Stomach (tissue), 4 donors: ENCODE results near the gene CDH8.

ENCODE experiments used
- EP300 ChIP-seq: sonication (generic); formaldehyde crosslinking; IDR thresholded peaks from one replicate; pipeline ENCODE4 v1.6.1; 2017; ENCODE audit warnings: antibody characterized with exemption
- POLR2A ChIP-seq, 4 donors: fragments of 450-650 bp; IDR thresholded peaks; one replicate each; pipeline ENCODE4 v1.6.1; 2016; ENCODE audit warnings: antibody characterized with exemption in 4 of 4, control low read depth in 2 of 4, mild to moderate bottlenecking in 1 of 4, moderate library complexity in 1 of 4
- POLR2AphosphoS5 ChIP-seq, 3 donors: sonication (generic); formaldehyde crosslinking; IDR thresholded peaks; one replicate each; pipeline ENCODE4 v1.6.1; 2016; ENCODE audit warnings: antibody characterized with exemption in 3 of 3
- TF ChIP-seq, protein P1 (sequence below), 7 experiments: fragments of 450-650 bp in 4 of 7; fragments of 200-600 bp in 3 of 7; sonication (generic) in 3 of 7; IDR thresholded peaks; one replicate each; pipeline ENCODE4 v1.5.1; 2016 to 2019; ENCODE audit warnings: antibody characterized with exemption in 7 of 7, control low read depth in 2 of 7, mild to moderate bottlenecking in 1 of 7

DNA sequence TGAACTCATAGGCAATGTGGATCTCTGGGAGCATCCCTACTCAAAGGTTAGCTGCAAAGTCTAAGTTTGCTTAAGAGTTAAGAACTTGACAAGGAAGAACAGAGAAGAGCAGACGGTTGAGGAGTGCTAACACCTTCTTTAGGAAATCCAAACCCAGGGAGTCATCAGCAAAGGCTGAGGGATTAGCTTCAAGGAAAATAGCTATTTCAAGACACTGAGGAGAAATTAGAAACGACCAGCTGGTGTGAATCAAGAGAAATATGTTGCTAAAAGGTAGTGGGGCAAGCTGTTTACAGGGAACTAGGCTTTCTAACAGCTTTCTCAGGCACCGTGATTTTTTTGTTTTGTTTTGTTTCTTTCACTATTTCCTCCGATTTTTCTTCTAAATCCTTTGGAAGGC, 90.7 kb downstream of the CDH8 start:
- TF ChIP-seq, protein P1, sequence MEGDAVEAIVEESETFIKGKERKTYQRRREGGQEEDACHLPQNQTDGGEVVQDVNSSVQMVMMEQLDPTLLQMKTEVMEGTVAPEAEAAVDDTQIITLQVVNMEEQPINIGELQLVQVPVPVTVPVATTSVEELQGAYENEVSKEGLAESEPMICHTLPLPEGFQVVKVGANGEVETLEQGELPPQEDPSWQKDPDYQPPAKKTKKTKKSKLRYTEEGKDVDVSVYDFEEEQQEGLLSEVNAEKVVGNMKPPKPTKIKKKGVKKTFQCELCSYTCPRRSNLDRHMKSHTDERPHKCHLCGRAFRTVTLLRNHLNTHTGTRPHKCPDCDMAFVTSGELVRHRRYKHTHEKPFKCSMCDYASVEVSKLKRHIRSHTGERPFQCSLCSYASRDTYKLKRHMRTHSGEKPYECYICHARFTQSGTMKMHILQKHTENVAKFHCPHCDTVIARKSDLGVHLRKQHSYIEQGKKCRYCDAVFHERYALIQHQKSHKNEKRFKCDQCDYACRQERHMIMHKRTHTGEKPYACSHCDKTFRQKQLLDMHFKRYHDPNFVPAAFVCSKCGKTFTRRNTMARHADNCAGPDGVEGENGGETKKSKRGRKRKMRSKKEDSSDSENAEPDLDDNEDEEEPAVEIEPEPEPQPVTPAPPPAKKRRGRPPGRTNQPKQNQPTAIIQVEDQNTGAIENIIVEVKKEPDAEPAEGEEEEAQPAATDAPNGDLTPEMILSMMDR (IDR thresholded peaks at IDR 0.05): no peak
- TF ChIP-seq POLR2AphosphoS5 (IDR thresholded peaks at IDR 0.05) (no peak), POLR2A (IDR thresholded peaks at IDR 0.05) (no peak), EP300 (no peak)
